RWPE2 (cell line): ENCODE data around the gene ARMH1.
A peak's percentile ranks its signal among the peaks of the same experiment; 100 is the strongest.

Source experiments
- ATAC-seq: fragments of 200-7000 bp; cut with Tn5 transposase; 3 replicates; pipeline ENCODE4 v1.9.1; 2021; ENCODE audit warnings: low read depth
- DNase-seq: peaks from one replicate; pipeline ENCODE4 v3.0.0-alpha.2; 2020; ENCODE audit warnings: low spot score
- H3K27ac ChIP-seq: fragments of 450-650 bp; 2 replicates; pipeline ENCODE4 v1.5.1; 2017; ENCODE audit warnings: mild to moderate bottlenecking; ENCODE audit not compliant: poor library complexity, severe bottlenecking
- H3K27me3 ChIP-seq: fragments of 250-450 bp; sonication (Bioruptor Pico); 2 replicates; pipeline ENCODE4 v1.5.1; 2021; ENCODE audit warnings: mild to moderate bottlenecking, moderate library complexity; ENCODE audit not compliant: insufficient read depth, poor library complexity, severe bottlenecking
- H3K36me3 ChIP-seq: fragments of 250-450 bp; sonication (Bioruptor Pico); 2 replicates; pipeline ENCODE4 v1.5.1; 2020; ENCODE audit warnings: low read depth, mild to moderate bottlenecking, moderate library complexity
- H3K4me1 ChIP-seq: fragments of 250-450 bp; sonication (Bioruptor Pico); 2 replicates; pipeline ENCODE4 v1.5.1; 2021; ENCODE audit warnings: mild to moderate bottlenecking, moderate library complexity; ENCODE audit not compliant: insufficient read depth, poor library complexity, severe bottlenecking
- H3K4me3 ChIP-seq: fragments of 250-450 bp; sonication (Bioruptor Pico); 2 replicates; pipeline ENCODE4 v1.5.1; 2021; ENCODE audit warnings: mild to moderate bottlenecking, moderate library complexity; ENCODE audit not compliant: severe bottlenecking
- H3K9me3 ChIP-seq: fragments of 250-450 bp; sonication (Bioruptor Pico); 2 replicates; pipeline ENCODE4 v1.5.1; 2021; ENCODE audit warnings: mild to moderate bottlenecking, moderate library complexity; ENCODE audit not compliant: severe bottlenecking
- TF ChIP-seq, protein P1 (sequence below): fragments of 450-650 bp; IDR thresholded peaks from one replicate; pipeline ENCODE4 v1.5.1; 2017; ENCODE audit warnings: mild to moderate bottlenecking, moderate library complexity; ENCODE audit not compliant: poor library complexity, severe bottlenecking

Gene ARMH1

DNA sequence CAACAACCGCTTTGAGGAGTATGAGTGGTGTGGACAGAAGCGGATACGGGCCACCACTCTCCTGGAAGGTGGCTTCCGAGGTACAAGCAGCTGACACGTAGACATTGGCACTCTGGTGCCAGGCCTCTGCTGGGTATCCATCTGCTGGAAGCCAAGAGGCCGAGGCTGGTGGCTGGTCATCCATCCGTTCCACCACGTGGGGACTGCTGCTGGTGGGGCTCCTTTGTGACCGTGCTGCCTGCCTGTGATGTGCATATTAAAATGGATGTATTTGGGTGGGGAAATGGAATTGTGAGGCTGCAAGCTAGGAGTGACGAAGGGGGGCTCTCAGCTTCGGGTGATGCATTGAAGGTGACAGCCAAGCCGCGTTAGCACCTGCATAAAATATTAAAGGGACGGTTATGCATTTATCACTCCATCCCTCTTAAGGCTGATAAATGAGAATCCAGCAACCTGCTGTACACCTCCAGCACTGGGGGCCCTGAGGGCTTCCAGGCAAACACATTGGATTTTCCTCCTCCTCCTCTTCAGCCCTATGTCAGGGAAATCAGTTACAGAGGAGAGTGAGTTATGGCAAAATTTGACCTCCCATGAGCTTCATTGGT, 38.3 kb upstream of the ARMH1 start:
- peak overlapping the region; percentile 46 for H3K27ac ChIP-seq
- H3K4me1 ChIP-seq = peaks cover 12% of the 10 kb centered on the region
- H3K27me3 ChIP-seq = no peaks in the 10 kb centered on the region
- no peak for ATAC-seq
- H3K36me3 ChIP-seq = peaks cover 84% of the 10 kb centered on the region
- DNase-seq = no peak
- TF ChIP-seq, protein P1, sequence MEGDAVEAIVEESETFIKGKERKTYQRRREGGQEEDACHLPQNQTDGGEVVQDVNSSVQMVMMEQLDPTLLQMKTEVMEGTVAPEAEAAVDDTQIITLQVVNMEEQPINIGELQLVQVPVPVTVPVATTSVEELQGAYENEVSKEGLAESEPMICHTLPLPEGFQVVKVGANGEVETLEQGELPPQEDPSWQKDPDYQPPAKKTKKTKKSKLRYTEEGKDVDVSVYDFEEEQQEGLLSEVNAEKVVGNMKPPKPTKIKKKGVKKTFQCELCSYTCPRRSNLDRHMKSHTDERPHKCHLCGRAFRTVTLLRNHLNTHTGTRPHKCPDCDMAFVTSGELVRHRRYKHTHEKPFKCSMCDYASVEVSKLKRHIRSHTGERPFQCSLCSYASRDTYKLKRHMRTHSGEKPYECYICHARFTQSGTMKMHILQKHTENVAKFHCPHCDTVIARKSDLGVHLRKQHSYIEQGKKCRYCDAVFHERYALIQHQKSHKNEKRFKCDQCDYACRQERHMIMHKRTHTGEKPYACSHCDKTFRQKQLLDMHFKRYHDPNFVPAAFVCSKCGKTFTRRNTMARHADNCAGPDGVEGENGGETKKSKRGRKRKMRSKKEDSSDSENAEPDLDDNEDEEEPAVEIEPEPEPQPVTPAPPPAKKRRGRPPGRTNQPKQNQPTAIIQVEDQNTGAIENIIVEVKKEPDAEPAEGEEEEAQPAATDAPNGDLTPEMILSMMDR = no peak
- no peak overlapping the region for H3K4me3 ChIP-seq
- no peaks in the 10 kb centered on the region for H3K9me3 ChIP-seq

GRCh38 chr1:44636688-44637598, 37.6 kb upstream of the ARMH1 start:
- TF ChIP-seq, protein P1 = no peak
- DNase-seq (no peak), ATAC-seq (peak; percentile 57)
- Histone ChIP-seq H3K36me3 (peaks cover 90% of the 10 kb centered on the region), H3K4me1 (peaks cover 10% of the 10 kb centered on the region), H3K27me3 (no peaks in the 10 kb centered on the region), H3K27ac (peak overlapping the region; percentile 46), H3K9me3 (no peaks in the 10 kb centered on the region), H3K4me3 (no peak overlapping the region)

DNA sequence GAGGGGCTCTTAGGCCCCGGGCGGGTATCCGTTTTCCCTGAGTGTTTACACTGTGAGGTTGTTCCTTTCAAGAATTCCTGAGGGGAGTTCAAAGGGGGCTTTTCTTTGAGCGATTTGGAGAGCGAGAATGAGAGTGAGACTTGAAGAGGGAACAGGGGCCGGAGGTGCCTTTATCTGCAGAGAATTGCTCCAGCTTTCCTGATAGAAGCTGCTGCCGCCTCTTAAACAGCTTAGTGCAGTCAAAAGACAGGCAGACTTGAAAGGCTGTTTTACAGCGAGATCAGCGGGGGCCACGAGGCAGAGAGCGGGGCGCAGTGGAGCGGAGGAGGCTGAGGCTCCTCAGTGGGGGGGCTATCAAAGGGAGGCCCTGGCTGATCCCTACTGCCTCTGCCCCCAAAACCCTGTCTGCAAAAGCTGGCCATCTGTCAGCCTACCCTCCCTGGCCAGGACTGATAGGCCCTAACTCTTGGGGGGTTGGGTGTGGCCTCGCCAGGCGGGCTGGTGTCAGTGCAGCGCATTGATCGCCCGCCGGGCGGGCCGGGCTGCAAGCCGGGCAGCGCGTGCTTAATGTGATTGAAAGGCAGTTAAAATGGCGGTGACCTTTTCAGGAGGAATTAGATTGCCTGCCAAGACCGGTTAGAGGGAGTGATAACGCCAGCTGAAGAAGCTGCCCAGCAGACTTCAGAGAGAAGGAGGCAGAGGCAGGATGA, 36.7 kb upstream of the ARMH1 start:
- no peak overlapping the region for H3K27ac ChIP-seq

GRCh38 chr1:44640200-44640853, 34.2 kb upstream of the ARMH1 start:
- Histone ChIP-seq H3K4me1 (peaks cover 7% of the 10 kb centered on the region), H3K36me3 (peaks cover 93% of the 10 kb centered on the region), H3K27me3 (no peaks in the 10 kb centered on the region), H3K4me3 (no peak overlapping the region), H3K27ac (no peak overlapping the region), H3K9me3 (no peaks in the 10 kb centered on the region)
- TF ChIP-seq, protein P1 = no peak
- DNase-seq (no peak), ATAC-seq (no peak)

More for the DNA sequence above, 36.7 kb upstream of the ARMH1 start:
- Histone ChIP-seq H3K4me3 (no peak overlapping the region), H3K36me3 (peaks cover 90% of the 10 kb centered on the region), H3K27me3 (no peaks in the 10 kb centered on the region), H3K4me1 (peaks cover 7% of the 10 kb centered on the region), H3K9me3 (no peaks in the 10 kb centered on the region)
- ATAC-seq (no peak), DNase-seq (no peak)
- TF ChIP-seq, protein P1 = no peak
